Epithelial cell of proximal tubule (primary cell): ENCODE data around the gene SEC16B. TPM values are rescaled to one million over a fixed set of nuclear protein-coding genes. Genes with fewer than 3 reads are reported as not detected.

ENCODE experiments used
- DNase-seq: peaks from one replicate; pipeline ENCODE4 v3.0.0-alpha.2; 2011; ENCODE audit warnings: low read depth
- H3K4me3 ChIP-seq: 2 replicates; pipeline ENCODE4 v1.5.1; 2011; ENCODE audit warnings: low read depth, mild to moderate bottlenecking, low read length
- CTCF ChIP-seq: conservative IDR thresholded peaks from 2 replicates; pipeline ENCODE4 v1.5.1; 2012; ENCODE audit warnings: low read depth, mild to moderate bottlenecking, low read length
- total RNA-seq: library from RNA; depleted of rRNA; stranded (reverse); fragments of >200 nt; gene quantifications from 2 replicates; pipeline ENCODE4 v1.2.3, GENCODE V29; 2015

Gene SEC16B
- total RNA-seq, 1 donor from 2014 or later: 0.17 TPM

- no peak for DNase-seq
- no peak for TF ChIP-seq CTCF
Measured at GRCh38 chr1:177953549-177953948, 16.3 kb downstream of the SEC16B start.

GRCh38 chr1:177952691-177953090 is 17.2 kb downstream of the SEC16B start:
- no peak overlapping the region for H3K4me3 ChIP-seq
- no peak for DNase-seq
- TF ChIP-seq CTCF: no peak

More at GRCh38 chr1:177953549-177953948, 16.3 kb downstream of the SEC16B start:
- H3K4me3 ChIP-seq: no peak overlapping the region

GRCh38 chr1:177952249-177952648 is 17.6 kb downstream of the SEC16B start:
- no peak for DNase-seq
- no peak for TF ChIP-seq CTCF
- H3K4me3 ChIP-seq: no peak overlapping the region

- no peak for DNase-seq
- H3K4me3 ChIP-seq: no peak overlapping the region
- TF ChIP-seq CTCF: no peak
Measured at GRCh38 chr1:177950506-177950905, 19.4 kb downstream of the SEC16B start.

- peak; percentile 95 for TF ChIP-seq CTCF
- DNase-seq: no peak
- no peak overlapping the region for H3K4me3 ChIP-seq
Measured at GRCh38 chr1:177948336-177948972, 21.4 kb downstream of the SEC16B start.

GRCh38 chr1:177947623-177948022 is 22.2 kb downstream of the SEC16B start:
- TF ChIP-seq CTCF: no peak
- H3K4me3 ChIP-seq: no peak overlapping the region
- DNase-seq: no peak

GRCh38 chr1:177945943-177946650 is 23.8 kb downstream of the SEC16B start:
- H3K4me3 ChIP-seq: no peak overlapping the region
- peak; percentile 93 for TF ChIP-seq CTCF
- no peak for DNase-seq
